Putamen (tissue), 1 donor: ENCODE data around the gene CYP2E1.
"Not testable (repeated sequence)": the region's sequence is repeated elsewhere in the genome, so short reads cannot be mapped to it uniquely, and the experiment has no call there.

Experiments
- DNase-seq: peaks from one replicate; pipeline ENCODE4 v3.0.0-alpha.2; 2016; ENCODE audit warnings: low spot score

The CYP2E1 gene

GRCh38 chr10:133573460-133573859 lies 46.3 kb downstream of the CYP2E1 start:
- DNase-seq = not testable (repeated sequence)

GRCh38 chr10:133577037-133577436 lies 49.9 kb downstream of the CYP2E1 start:
- DNase-seq = not testable (repeated sequence)
